Neural cell (in vitro differentiated cells): ENCODE data around the gene CCDC106.

ENCODE experiments used
- CTCF ChIP-seq: fragments of 450-650 bp; IDR thresholded peaks from 2 replicates; pipeline ENCODE4 v1.5.1; 2014; ENCODE audit warnings: antibody characterized with exemption, mild to moderate bottlenecking, moderate library complexity; ENCODE audit not compliant: poor library complexity, severe bottlenecking
- EP300 ChIP-seq: fragments of 450-650 bp; conservative IDR thresholded peaks from 2 replicates; pipeline ENCODE4 v1.6.1; 2014; ENCODE audit warnings: antibody characterized with exemption, mild to moderate bottlenecking, moderate library complexity; ENCODE audit not compliant: poor library complexity, severe bottlenecking
- EZH2 ChIP-seq: fragments of 200-600, 300-800 bp; shearing (Covaris generic), sonication (generic); IDR thresholded peaks from 2 replicates; pipeline ENCODE4 v1.6.1; 2014; ENCODE audit warnings: antibody characterized with exemption, low read length, borderline replicate concordance, mild to moderate bottlenecking; ENCODE audit not compliant: insufficient read depth, poor library complexity, severe bottlenecking
- MXI1 ChIP-seq: fragments of 450-650 bp; conservative IDR thresholded peaks from 2 replicates; pipeline ENCODE4 v1.6.1; 2014; ENCODE audit warnings: antibody characterized with exemption, mild to moderate bottlenecking; ENCODE audit not compliant: poor library complexity, severe bottlenecking
- POLR2AphosphoS5 ChIP-seq: IDR thresholded peaks from 2 replicates; pipeline ENCODE4 v1.6.1; 2012
- RAD21 ChIP-seq: fragments of 450-650 bp; conservative IDR thresholded peaks from 2 replicates; pipeline ENCODE4 v1.6.1; 2014; ENCODE audit warnings: antibody characterized with exemption, mild to moderate bottlenecking, moderate library complexity
- REST ChIP-seq: IDR thresholded peaks from 2 replicates; pipeline ENCODE4 v1.6.1; 2012; ENCODE audit warnings: borderline replicate concordance
- TAF1 ChIP-seq: IDR thresholded peaks from 2 replicates; pipeline ENCODE4 v1.6.1; 2012; ENCODE audit warnings: low read depth

- TF ChIP-seq CTCF (no peak), EZH2 (no peak), REST (no peak), TAF1 (no peak), POLR2AphosphoS5 (no peak), MXI1 (no peak), RAD21 (no peak), EP300 (no peak)
Measured at GRCh38 chr19:55683449-55684261, 35.6 kb downstream of the CCDC106 start.
